HL-60 (cell line): ENCODE results near the gene RASA2.

Source experiments
- CTCF ChIP-seq: IDR thresholded peaks from one replicate; pipeline ENCODE4 v1.5.1; 2011; ENCODE audit warnings: low read length, control low read depth, inconsistent platforms; ENCODE audit not compliant: insufficient read depth
- POLR2AphosphoS5 ChIP-seq: IDR thresholded peaks from 2 replicates; pipeline ENCODE4 v1.6.1; 2012; ENCODE audit warnings: low read depth
- TF ChIP-seq, protein P1 (sequence below): IDR thresholded peaks from 2 replicates; pipeline ENCODE4 v1.6.1; 2012; ENCODE audit warnings: low read depth; ENCODE audit not compliant: insufficient replicate concordance

DNA sequence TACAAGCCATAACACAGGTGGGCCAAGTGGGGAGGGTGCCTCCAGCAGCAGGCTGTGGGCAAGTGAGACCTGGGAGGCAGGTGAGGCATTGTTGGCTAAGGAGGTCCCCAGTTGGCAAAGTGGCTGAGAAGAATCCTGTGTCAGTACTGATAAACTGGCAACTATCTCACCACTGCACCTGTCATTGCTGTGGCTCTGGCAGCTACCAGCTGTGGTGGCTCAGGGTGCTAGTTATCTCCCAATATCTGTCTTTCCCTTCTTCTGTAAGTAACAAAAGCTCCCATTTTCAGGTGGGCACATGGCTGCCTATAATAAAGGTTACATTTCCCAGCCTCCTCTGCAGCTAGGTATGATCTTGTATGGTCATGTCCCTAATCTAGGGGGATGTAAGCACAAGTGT lies 170.7 kb downstream of the RASA2 start:
- TF ChIP-seq CTCF (no peak), POLR2AphosphoS5 (no peak)
- TF ChIP-seq, protein P1, sequence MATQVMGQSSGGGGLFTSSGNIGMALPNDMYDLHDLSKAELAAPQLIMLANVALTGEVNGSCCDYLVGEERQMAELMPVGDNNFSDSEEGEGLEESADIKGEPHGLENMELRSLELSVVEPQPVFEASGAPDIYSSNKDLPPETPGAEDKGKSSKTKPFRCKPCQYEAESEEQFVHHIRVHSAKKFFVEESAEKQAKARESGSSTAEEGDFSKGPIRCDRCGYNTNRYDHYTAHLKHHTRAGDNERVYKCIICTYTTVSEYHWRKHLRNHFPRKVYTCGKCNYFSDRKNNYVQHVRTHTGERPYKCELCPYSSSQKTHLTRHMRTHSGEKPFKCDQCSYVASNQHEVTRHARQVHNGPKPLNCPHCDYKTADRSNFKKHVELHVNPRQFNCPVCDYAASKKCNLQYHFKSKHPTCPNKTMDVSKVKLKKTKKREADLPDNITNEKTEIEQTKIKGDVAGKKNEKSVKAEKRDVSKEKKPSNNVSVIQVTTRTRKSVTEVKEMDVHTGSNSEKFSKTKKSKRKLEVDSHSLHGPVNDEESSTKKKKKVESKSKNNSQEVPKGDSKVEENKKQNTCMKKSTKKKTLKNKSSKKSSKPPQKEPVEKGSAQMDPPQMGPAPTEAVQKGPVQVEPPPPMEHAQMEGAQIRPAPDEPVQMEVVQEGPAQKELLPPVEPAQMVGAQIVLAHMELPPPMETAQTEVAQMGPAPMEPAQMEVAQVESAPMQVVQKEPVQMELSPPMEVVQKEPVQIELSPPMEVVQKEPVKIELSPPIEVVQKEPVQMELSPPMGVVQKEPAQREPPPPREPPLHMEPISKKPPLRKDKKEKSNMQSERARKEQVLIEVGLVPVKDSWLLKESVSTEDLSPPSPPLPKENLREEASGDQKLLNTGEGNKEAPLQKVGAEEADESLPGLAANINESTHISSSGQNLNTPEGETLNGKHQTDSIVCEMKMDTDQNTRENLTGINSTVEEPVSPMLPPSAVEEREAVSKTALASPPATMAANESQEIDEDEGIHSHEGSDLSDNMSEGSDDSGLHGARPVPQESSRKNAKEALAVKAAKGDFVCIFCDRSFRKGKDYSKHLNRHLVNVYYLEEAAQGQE, result no peak
